PC-3 (cell line): ENCODE measurements around the gene GABRB2. TPM values are rescaled to one million over a fixed set of nuclear protein-coding genes. Genes with fewer than 3 reads are reported as not detected.

Experiments
- ATAC-seq: fragments of 200-7000 bp; cut with Tn5 transposase; 2 replicates; pipeline ENCODE4 v1.9.1; 2020; ENCODE audit warnings: mild to moderate bottlenecking, moderate library complexity
- BruUV-seq: library from RNA; stranded (reverse); fragments of 400-500 nt; replicated peaks from 2 replicates; lab custom pipeline; 2021; lab: Mats Ljungman, UMichigan
- CTCF ChIA-PET: fragments of 300-600 bp; sonication (Branson Sonifier 250); formaldehyde crosslinking; loops from one replicate; lab custom pipeline; 2022; ENCODE audit warnings: antibody characterized with exemption; lab: Charles Lee
- POLR2A ChIA-PET: fragments of 300-600 bp; sonication (Branson Sonifier 250); formaldehyde crosslinking; loops from one replicate; lab custom pipeline; 2022; ENCODE audit warnings: antibody characterized with exemption; ENCODE audit not compliant: unreplicated experiment; lab: Charles Lee
- DNase-seq: peaks from one replicate; pipeline ENCODE4 v3.0.0-alpha.2; 2015
- H2AFZ ChIP-seq: fragments of 300-600 bp; sonication (generic); 2 replicates; pipeline ENCODE4 v1.6.0; 2016; ENCODE audit warnings: antibody characterized with exemption, low read length
- H3F3A ChIP-seq: fragments of 300-600 bp; sonication (generic); one replicate; pipeline ENCODE4 v1.6.0; 2017; ENCODE audit warnings: antibody characterized with exemption, low read length, control low read depth, mild to moderate bottlenecking; ENCODE audit not compliant: unreplicated experiment
- H3K27ac ChIP-seq: fragments of 300-600 bp; sonication (generic); 2 replicates; pipeline ENCODE4 v1.5.1; 2016; ENCODE audit warnings: mild to moderate bottlenecking, low read length
- H3K27me3 ChIP-seq: fragments of 300-600 bp; sonication (generic); 2 replicates; pipeline ENCODE4 v1.6.1; 2016; ENCODE audit warnings: low read length, mixed read lengths
- H3K36me3 ChIP-seq: fragments of 300-600 bp; sonication (generic); 2 replicates; pipeline ENCODE4 v1.6.1; 2016; ENCODE audit warnings: low read depth, mixed run types, low read length, mixed read lengths
- H3K4me1 ChIP-seq: fragments of 300-600 bp; sonication (generic); 2 replicates; pipeline ENCODE4 v1.5.1; 2016; ENCODE audit warnings: low read length; ENCODE audit not compliant: insufficient read depth
- H3K4me2 ChIP-seq: fragments of 300-600 bp; sonication (generic); 2 replicates; pipeline ENCODE4 v1.6.0; 2016; ENCODE audit warnings: low read length
- H3K4me3 ChIP-seq: fragments of 300-600 bp; sonication (generic); 2 replicates; pipeline ENCODE4 v1.5.1; 2016; ENCODE audit warnings: mild to moderate bottlenecking, low read length, mixed read lengths
- H3K79me2 ChIP-seq: fragments of 300-600 bp; sonication (generic); 2 replicates; pipeline ENCODE4 v1.6.1; 2017; ENCODE audit warnings: low read length, mixed read lengths
- H3K9ac ChIP-seq: fragments of 300-600 bp; sonication (generic); 2 replicates; pipeline ENCODE4 v1.6.0; 2016; ENCODE audit warnings: mild to moderate bottlenecking, low read length
- H3K9me2 ChIP-seq: fragments of 300-600 bp; sonication (generic); replicated peaks from 2 replicates; pipeline ENCODE4 v1.6.1; 2016; ENCODE audit warnings: mixed run types, low read length, mixed read lengths
- H3K9me3 ChIP-seq: fragments of 300-600 bp; sonication (generic); 2 replicates; pipeline ENCODE4 v1.6.1; 2016; ENCODE audit warnings: low read length, mixed read lengths
- H4K20me1 ChIP-seq: fragments of 300-600 bp; sonication (generic); 2 replicates; pipeline ENCODE4 v1.6.1; 2016; ENCODE audit warnings: low read length, mixed read lengths
- CTCF ChIP-seq: fragments of 300-600 bp; sonication (generic); conservative IDR thresholded peaks from 2 replicates; pipeline ENCODE4 v1.5.1; 2017; ENCODE audit warnings: antibody characterized with exemption, low read depth, mild to moderate bottlenecking, low read length
- EZH2 ChIP-seq: fragments of 300-600 bp; sonication (generic); IDR thresholded peaks from one replicate; pipeline ENCODE4 v1.6.1; 2017; ENCODE audit warnings: antibody characterized with exemption, mild to moderate bottlenecking, low read length; ENCODE audit not compliant: unreplicated experiment
- EZH2phosphoT487 ChIP-seq: fragments of 300-600 bp; sonication (generic); IDR thresholded peaks from 2 replicates; pipeline ENCODE4 v1.6.1; 2018; ENCODE audit warnings: mild to moderate bottlenecking, antibody characterized with exemption, low read length, borderline replicate concordance
- intact Hi-C: fragments of 100-400 bp; cut with micrococcal nuclease; formaldehyde crosslinking; loops from 2 replicates; pipeline ENCODE4 v1.9.0; 2023
- total RNA-seq: library from RNA; depleted of rRNA; stranded (reverse); fragments of >200 nt; gene quantifications from 2 replicates; pipeline ENCODE4 v1.2.3, GENCODE V29; 2014

Gene GABRB2
- total RNA-seq, 1 experiment from 2014 or later = not detected

- Histone ChIP-seq H3K9me2 (no peaks in the 10 kb centered on the region), H3K36me3 (no peaks in the 10 kb centered on the region), H4K20me1 (no peaks in the 10 kb centered on the region), H3F3A (no peaks in the 10 kb centered on the region), H3K4me3 (no peak overlapping the region), H3K27ac (no peak overlapping the region), H3K27me3 (no peaks in the 10 kb centered on the region), H3K4me2 (no peak overlapping the region), H3K9ac (no peak overlapping the region), H2AFZ (no peak overlapping the region), H3K4me1 (no peaks in the 10 kb centered on the region), H3K79me2 (no peaks in the 10 kb centered on the region), H3K9me3 (peaks cover 10% of the 10 kb centered on the region; the same call in 1 of the 2 replicates)
- no peak for TF ChIP-seq EZH2phosphoT487
- no peak for TF ChIP-seq CTCF
- no peak for TF ChIP-seq EZH2
- CTCF ChIA-PET = no interaction called here
- POLR2A ChIA-PET = no interaction called here
- BruUV-seq = no TSS peak
- ATAC-seq = no peak
- intact Hi-C loops = no loop called here
- DNase-seq = no peak
Observed at GRCh38 chr5:161396171-161396570, 150.4 kb downstream of the GABRB2 start.

GRCh38 chr5:161391724-161392123, 154.8 kb downstream of the GABRB2 start:
- ChIA-PET POLR2A (no interaction called here), CTCF (no interaction called here)
- Histone ChIP-seq H3K27ac (no peak overlapping the region), H3K4me2 (no peak overlapping the region), H3F3A (no peaks in the 10 kb centered on the region), H3K27me3 (no peaks in the 10 kb centered on the region), H3K36me3 (no peaks in the 10 kb centered on the region), H3K79me2 (no peaks in the 10 kb centered on the region), H3K4me3 (no peak overlapping the region), H3K4me1 (no peaks in the 10 kb centered on the region), H3K9me2 (no peaks in the 10 kb centered on the region), H3K9me3 (peaks cover 18% of the 10 kb centered on the region), H2AFZ (no peak overlapping the region), H4K20me1 (no peaks in the 10 kb centered on the region), H3K9ac (no peak overlapping the region)
- intact Hi-C loops = no loop called here
- DNase-seq = no peak
- TF ChIP-seq EZH2 (no peak), CTCF (no peak), EZH2phosphoT487 (no peak)
- ATAC-seq = no peak
- no TSS peak for BruUV-seq

DNA sequence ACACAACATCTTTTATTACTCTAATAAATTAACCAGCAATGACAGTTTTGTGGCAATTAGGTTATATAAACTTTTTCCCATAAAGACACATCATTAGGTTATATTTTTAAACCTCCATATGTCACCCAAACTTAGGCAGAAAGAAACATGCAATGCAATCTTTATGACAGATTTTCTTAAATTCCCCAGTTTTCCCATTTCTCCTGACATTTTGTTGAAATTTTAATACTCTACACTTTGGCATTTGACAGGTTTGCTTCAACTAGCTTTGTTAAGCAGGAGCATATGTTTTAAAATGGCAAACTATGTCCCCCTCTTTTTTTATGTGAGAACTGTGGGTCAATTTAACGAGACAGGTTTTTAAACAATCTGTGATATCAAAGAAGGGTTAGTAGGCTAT, 155.5 kb downstream of the GABRB2 start:
- no peak overlapping the region for H2AFZ ChIP-seq
- no peaks in the 10 kb centered on the region for H3F3A ChIP-seq
- intact Hi-C loops = no loop called here
- H3K4me2 ChIP-seq = no peak overlapping the region
- H3K79me2 ChIP-seq = no peaks in the 10 kb centered on the region
- POLR2A ChIA-PET = no interaction called here
- no peak for ATAC-seq
- DNase-seq = no peak
- CTCF ChIA-PET = no interaction called here
- no peak overlapping the region for H3K4me3 ChIP-seq
- no peaks in the 10 kb centered on the region for H3K27me3 ChIP-seq
- H4K20me1 ChIP-seq = no peaks in the 10 kb centered on the region
- H3K9ac ChIP-seq = no peak overlapping the region
- no peaks in the 10 kb centered on the region for H3K9me2 ChIP-seq
- H3K36me3 ChIP-seq = no peaks in the 10 kb centered on the region
- no peak overlapping the region for H3K27ac ChIP-seq
- no TSS peak for BruUV-seq
- peaks cover 18% of the 10 kb centered on the region for H3K9me3 ChIP-seq
- TF ChIP-seq EZH2 (no peak), EZH2phosphoT487 (no peak), CTCF (no peak)
- no peaks in the 10 kb centered on the region for H3K4me1 ChIP-seq
